HepG2 (cell line): ENCODE data around the gene CHRNA3. TPM values are rescaled to one million over a fixed set of nuclear protein-coding genes. Genes with fewer than 3 reads are reported as not detected.

Source experiments
- ATAC-seq: fragments of 200-7000 bp; cut with Tn5 transposase; 3 replicates; pipeline ENCODE4 v1.9.1; 2020; ENCODE audit warnings: mild to moderate bottlenecking, moderate library complexity
- BruUV-seq: library from RNA; stranded (reverse); fragments of 400-500 nt; replicated peaks from 2 replicates; lab custom pipeline; 2021; lab: Mats Ljungman, UMichigan
- CTCF ChIA-PET: fragments of 300-600 bp; formaldehyde crosslinking; extraction: SDS; loops from one replicate; lab custom pipeline; 2021; ENCODE audit warnings: low total read pairs, inconsistent platforms, low intra/inter-chr PET ratio; lab: Yijun Ruan, JAX
- POLR2A ChIA-PET: fragments of 350-600 bp; sonication (Branson Sonifier 250); formaldehyde crosslinking; loops from one replicate; lab custom pipeline; 2020; ENCODE audit warnings: antibody characterized with exemption, inconsistent platforms; lab: Yijun Ruan, JAX
- DNase-seq: peaks from one replicate; pipeline ENCODE4 v3.0.0-alpha.2; 2015; ENCODE audit warnings: low spot score
- FAIRE-seq: peaks from 3 replicates; lab custom pipeline; 2011; peaks lifted over from hg19 to GRCh38; lab: Jason Lieb, UNC
- H2AFZ ChIP-seq: one replicate; pipeline ENCODE4 v1.6.1; 2011; ENCODE audit warnings: low read length, inconsistent platforms
- H3K27ac ChIP-seq: fragments of 300-600 bp; 3 replicates; pipeline ENCODE4 v1.8.0; 2011; ENCODE audit warnings: mixed run types, mild to moderate bottlenecking, mixed read lengths, low read length, inconsistent platforms; ENCODE audit not compliant: insufficient read depth; ENCODE audit errors: extremely low read length
- H3K27me3 ChIP-seq, 2 experiments: fragments of 200-600 bp in 1 of 2; 2 replicates in 1 of 2; 3 replicates in 1 of 2; pipeline versions ENCODE4 v1.6.0 to v1.8.0; 2011; ENCODE audit warnings: low read length in 2 of 2, mild to moderate bottlenecking in 2 of 2, moderate library complexity in 2 of 2, inconsistent platforms in 1 of 2; ENCODE audit not compliant: insufficient read depth in 2 of 2, control insufficient read depth in 1 of 2
- H3K36me3 ChIP-seq, 2 experiments: fragments of 200-600 bp in 1 of 2; replicated peaks in 1 of 2; 2 replicates in 1 of 2; 3 replicates in 1 of 2; pipeline versions ENCODE4 v1.5.1 to v1.8.0; 2011; ENCODE audit warnings: low read length in 2 of 2, inconsistent platforms in 1 of 2; ENCODE audit not compliant: insufficient read depth in 2 of 2, control insufficient read depth in 1 of 2
- H3K4me1 ChIP-seq: 2 replicates; pipeline ENCODE4 v1.5.1; 2012; ENCODE audit warnings: low read length, inconsistent platforms; ENCODE audit not compliant: insufficient read depth
- H3K4me2 ChIP-seq: 2 replicates; pipeline ENCODE4 v1.6.0; 2011; ENCODE audit warnings: low read depth, low read length, inconsistent platforms
- H3K4me3 ChIP-seq, 3 experiments: fragments of 200-600 bp in 1 of 3; sonication (generic), shearing (Covaris generic) in 1 of 3; replicated peaks in 1 of 3; 2 replicates each; pipeline ENCODE4 v1.5.1; 2011 to 2016; ENCODE audit warnings: low read length in 3 of 3, inconsistent platforms in 2 of 3, low read depth in 2 of 3, mild to moderate bottlenecking in 2 of 3, control low read depth in 1 of 3, mixed read lengths in 1 of 3; ENCODE audit not compliant: insufficient read depth in 1 of 3
- H3K79me2 ChIP-seq: one replicate; pipeline ENCODE4 v1.6.1; 2011; ENCODE audit warnings: low read length, inconsistent platforms; ENCODE audit not compliant: insufficient read depth
- H3K9ac ChIP-seq: 2 replicates; pipeline ENCODE4 v1.6.0; 2011; ENCODE audit warnings: mild to moderate bottlenecking, low read depth, low read length, inconsistent platforms; ENCODE audit not compliant: insufficient read depth
- H3K9me3 ChIP-seq: 2 replicates; pipeline ENCODE4 v1.5.1; 2012; ENCODE audit warnings: mild to moderate bottlenecking, low read length
- H4K20me1 ChIP-seq: 2 replicates; pipeline ENCODE4 v1.6.0; 2011; ENCODE audit warnings: inconsistent platforms, mild to moderate bottlenecking, low read length, moderate library complexity; ENCODE audit not compliant: insufficient read depth
- GZF1 ChIP-seq: sonication (generic); formaldehyde crosslinking; IDR thresholded peaks from 2 replicates; pipeline ENCODE4 v1.5.1; 2020; ENCODE audit warnings: mild to moderate bottlenecking, missing genetic modification reagents
- KAT7 ChIP-seq: IDR thresholded peaks from 2 replicates; pipeline ENCODE4 v1.6.1; 2018; ENCODE audit warnings: borderline replicate concordance, missing compliant biosample characterization
- TFDP2 ChIP-seq: sonication (generic); formaldehyde crosslinking; IDR thresholded peaks from 2 replicates; pipeline ENCODE4 v1.4.0; 2020; ENCODE audit warnings: missing genetic modification reagents
- ZNF512B ChIP-seq: sonication (generic); formaldehyde crosslinking; IDR thresholded peaks from 2 replicates; pipeline ENCODE4 v1.5.1; 2020; ENCODE audit warnings: missing genetic modification reagents, mild to moderate bottlenecking, borderline replicate concordance
- ZNF720 ChIP-seq: sonication (generic); formaldehyde crosslinking; IDR thresholded peaks from 2 replicates; pipeline ENCODE4 v1.4.0; 2020; ENCODE audit warnings: missing genetic modification reagents
- ZSCAN25 ChIP-seq: sonication (generic); formaldehyde crosslinking; IDR thresholded peaks from 2 replicates; pipeline ENCODE4 v1.8.0; 2022; ENCODE audit warnings: mild to moderate bottlenecking, missing genetic modification reagents
- WGBS: methylation state at CpG from one replicate; pipeline ENCODE4 v1.1.6; 2017; ENCODE audit warnings: low lambda C conversion rate; 5-methylcytosine and 5-hydroxymethylcytosine counted together
- in situ Hi-C: cut with HindIII; loops from 2 replicates; pipeline ENCODE4 v1.10.0; 2017; ENCODE audit warnings: low pct_unique_long_range_greater_than_20kb; ENCODE audit not compliant: extremely low pct_ligation_motif_present
- intact Hi-C: fragments of 100-400 bp; cut with micrococcal nuclease; formaldehyde crosslinking; loops from one replicate; pipeline ENCODE4 v1.10.0; 2022; ENCODE audit not compliant: unreplicated experiment
- polyA plus RNA-seq, 8 experiments: library from polyadenylated mRNA; depleted of rRNA in 3 of 8; stranded (reverse) in 7 of 8; unstranded in 1 of 8; fragments of >200 nt; fragmentation: Illumina TruSeq in 4 of 8; extraction: Trizol in 4 of 8; gene quantifications; 2 replicates each; pipeline versions ENCODE4 v1.2.1 to v1.2.3, GENCODE V29; 2011 to 2016; ENCODE audit warnings: low read depth in 4 of 8, missing spikeins in 1 of 8, mixed read lengths in 1 of 8; ENCODE audit not compliant: insufficient read depth in 1 of 8
- total RNA-seq, 5 experiments: library from RNA; depleted of rRNA; stranded (reverse); fragments of >200 nt; fragmentation: Illumina TruSeq; extraction: Trizol; gene quantifications; 2 replicates each; pipeline ENCODE4 v1.2.3, GENCODE V29; 2016; ENCODE audit warnings: low read depth in 1 of 5

The CHRNA3 gene
- total and polyA plus RNA-seq, 2 of the 13 experiments (the other 11 are each of a cell fraction or from before 2014, with no cell fraction given) = not detected

- H3K79me2 ChIP-seq = peaks cover 1% of the 10 kb centered on the region
- H2AFZ ChIP-seq = no peak overlapping the region
- in situ Hi-C loops (no loop called here), intact Hi-C loops (no loop called here)
- H3K9ac ChIP-seq = no peak overlapping the region
- H3K9me3 ChIP-seq = no peaks in the 10 kb centered on the region
- no peaks in the 10 kb centered on the region for H3K36me3 ChIP-seq
- no peaks in the 10 kb centered on the region for H4K20me1 ChIP-seq
- ChIA-PET CTCF (no interaction called here), POLR2A (interaction anchor here (0.8 kb wide), 1 partner anchor 589 kb away, joined by 3 read pairs; no protein-coding TSS in a partner anchor)
- peaks cover 10% of the 10 kb centered on the region; the same call in 1 of the 2 replicates for H3K4me1 ChIP-seq
- H3K27ac ChIP-seq = no peak overlapping the region
- WGBS = 97% methylated on average over 2 of the region's 2 CpGs
- ATAC-seq = no peak
- H3K27me3 ChIP-seq = no peaks in the 10 kb centered on the region
- no peak for DNase-seq
- TF ChIP-seq ZNF512B (CRISPR knock-in tag) (no peak), TFDP2 (no peak), ZSCAN25 (CRISPR knock-in tag) (no peak), ZNF720 (CRISPR knock-in tag) (no peak), KAT7 (CRISPR knock-in tag) (no peak), GZF1 (CRISPR knock-in tag) (no peak)
- no peak overlapping the region for H3K4me3 ChIP-seq
- FAIRE-seq = no peak
- no TSS peak for BruUV-seq
- H3K4me2 ChIP-seq = no peak overlapping the region
Observed at GRCh38 chr15:78570710-78571109, 50.1 kb downstream of the CHRNA3 start.
